GM19239 (cell line): ENCODE measurements around the gene COA6.

Source experiments
- DNase-seq: peaks from one replicate; pipeline ENCODE4 v3.0.0; 2011; ENCODE audit warnings: low spot score; ENCODE audit not compliant: insufficient read length
- FAIRE-seq: peaks from 2 replicates; lab custom pipeline; 2011; peaks lifted over from hg19 to GRCh38; lab: Jason Lieb, UNC

The COA6 gene

GRCh38 chr1:234405676-234406075 is 32.4 kb downstream of the COA6 start:
- DNase-seq: no peak
- no peak for FAIRE-seq

- DNase-seq (no peak), FAIRE-seq (no peak)
These were observed 33.6 kb downstream of the COA6 start for GRCh38 chr1:234406871-234407270.

- DNase-seq (no peak), FAIRE-seq (no peak)
These were observed 35.5 kb downstream of the COA6 start for GRCh38 chr1:234408757-234409156.

GRCh38 chr1:234409328-234409727 is 36.1 kb downstream of the COA6 start:
- FAIRE-seq: no peak
- DNase-seq: no peak

- no peak for FAIRE-seq
- DNase-seq: no peak
These were observed 39.6 kb downstream of the COA6 start for GRCh38 chr1:234412830-234413229.

GRCh38 chr1:234413485-234413884 is 40.2 kb downstream of the COA6 start:
- FAIRE-seq (no peak), DNase-seq (no peak)

- DNase-seq: no peak
- FAIRE-seq: no peak
These were observed 40.7 kb downstream of the COA6 start for GRCh38 chr1:234413990-234414389.

- no peak for FAIRE-seq
- DNase-seq: no peak
These were observed 54.8 kb downstream of the COA6 start for GRCh38 chr1:234427950-234428646.

GRCh38 chr1:234429434-234429806 is 56.2 kb downstream of the COA6 start:
- no peak for FAIRE-seq

GRCh38 chr1:234430691-234431090 is 57.4 kb downstream of the COA6 start:
- no peak for FAIRE-seq
- DNase-seq: no peak

More at GRCh38 chr1:234429434-234429806, 56.2 kb downstream of the COA6 start:
- no peak for DNase-seq

GRCh38 chr1:234431255-234431654 is 58.0 kb downstream of the COA6 start:
- no peak for FAIRE-seq
- DNase-seq: no peak

- FAIRE-seq (peak; percentile 31), DNase-seq (no peak)
These were observed 60.5 kb downstream of the COA6 start for GRCh38 chr1:234433563-234434285.
